ENCODE data around the gene PAIP2B.

DNA sequence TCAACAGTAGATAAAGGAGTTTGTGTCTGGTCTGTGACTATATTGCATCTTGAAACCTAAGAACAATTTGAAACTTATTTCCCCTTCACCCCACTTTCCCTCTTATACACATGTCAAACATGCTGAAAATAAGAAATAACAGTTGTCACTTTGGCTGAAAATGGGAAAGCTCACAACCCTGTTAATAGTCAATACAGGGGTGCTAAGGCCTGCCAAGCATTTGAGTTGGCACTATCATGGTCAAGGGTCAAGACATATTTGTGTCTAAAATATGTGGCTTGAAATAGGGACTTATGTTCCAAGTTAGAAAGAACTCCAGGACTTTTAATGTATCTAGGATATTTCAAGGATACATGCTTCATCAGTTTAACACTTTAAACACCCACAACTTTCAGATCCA is 20.6 kb downstream of the PAIP2B start:
- TF ChIP-seq POLR2A (IDR thresholded peaks at IDR 0.05) = no peak
- TF ChIP-seq, protein P1, sequence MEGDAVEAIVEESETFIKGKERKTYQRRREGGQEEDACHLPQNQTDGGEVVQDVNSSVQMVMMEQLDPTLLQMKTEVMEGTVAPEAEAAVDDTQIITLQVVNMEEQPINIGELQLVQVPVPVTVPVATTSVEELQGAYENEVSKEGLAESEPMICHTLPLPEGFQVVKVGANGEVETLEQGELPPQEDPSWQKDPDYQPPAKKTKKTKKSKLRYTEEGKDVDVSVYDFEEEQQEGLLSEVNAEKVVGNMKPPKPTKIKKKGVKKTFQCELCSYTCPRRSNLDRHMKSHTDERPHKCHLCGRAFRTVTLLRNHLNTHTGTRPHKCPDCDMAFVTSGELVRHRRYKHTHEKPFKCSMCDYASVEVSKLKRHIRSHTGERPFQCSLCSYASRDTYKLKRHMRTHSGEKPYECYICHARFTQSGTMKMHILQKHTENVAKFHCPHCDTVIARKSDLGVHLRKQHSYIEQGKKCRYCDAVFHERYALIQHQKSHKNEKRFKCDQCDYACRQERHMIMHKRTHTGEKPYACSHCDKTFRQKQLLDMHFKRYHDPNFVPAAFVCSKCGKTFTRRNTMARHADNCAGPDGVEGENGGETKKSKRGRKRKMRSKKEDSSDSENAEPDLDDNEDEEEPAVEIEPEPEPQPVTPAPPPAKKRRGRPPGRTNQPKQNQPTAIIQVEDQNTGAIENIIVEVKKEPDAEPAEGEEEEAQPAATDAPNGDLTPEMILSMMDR (IDR thresholded peaks at IDR 0.05) = no peak

Measured in right lobe of liver (tissue), 4 donors.